ENCODE results near the gene HDAC8. TPM values are rescaled to one million over a fixed set of nuclear protein-coding genes. Genes with fewer than 3 reads are reported as not detected.

Gene HDAC8
- polyA plus RNA-seq (2011; rRNA removed) (22.7 and 24.8 TPM in 2 replicates), polyA minus RNA-seq (2011; rRNA and poly(A)+ RNA removed) (29.6 and 32.5 TPM in 2 replicates)

GRCh38 chrX:72572248-72573157 lies at the start of gene HDAC8:
TSS of gene HDAC8 (minus strand) at chrX:72572843. CDS start at chrX:72572761, 82 bp downstream.
- Histone ChIP-seq H3K9me3 (ENCODE audit: control insufficient read depth, insufficient read depth, low read length) (no peaks in the 10 kb centered on the region), H3K4me3 (ENCODE audit: low read depth, low read length) (peak within 1 kb of the TSS; percentile 74), H3K27ac (ENCODE audit: low read depth, low read length) (peak within 1 kb of the TSS; percentile 31), H3K27me3 (ENCODE audit: control insufficient read depth, insufficient read depth, low read length) (no peaks in the 10 kb centered on the region)
- ChIA-PET CTCF (interaction anchor here (0.6 to 1.2 kb wide), 7 partner anchors 10 to 569 kb away, joined by 3 to 6 read pairs (median 3); partner anchors contain the start of gene RPS4X), POLR2A (no interaction called here)
- TF ChIP-seq CTCF (IDR thresholded peaks at IDR 0.05; ENCODE audit: low read depth, low read length): no peak
- peak; percentile 55 for DNase-seq (ENCODE audit: low read depth, low spot score)

- POLR2A ChIA-PET: no interaction called here
- no peaks in the 10 kb centered on the region for H3K27me3 ChIP-seq (ENCODE audit: control insufficient read depth, insufficient read depth, low read length)
- no peak for DNase-seq (ENCODE audit: low read depth, low spot score)
- no peak overlapping the region for H3K4me3 ChIP-seq (ENCODE audit: low read depth, low read length)
- CTCF ChIA-PET: no interaction called here
- H3K9me3 ChIP-seq (ENCODE audit: control insufficient read depth, insufficient read depth, low read length): no peaks in the 10 kb centered on the region
- TF ChIP-seq CTCF (IDR thresholded peaks at IDR 0.05; ENCODE audit: low read depth, low read length): no peak
- H3K27ac ChIP-seq (ENCODE audit: low read depth, low read length): no peak overlapping the region
Measured at GRCh38 chrX:72621625-72622485, 49.2 kb upstream of the HDAC8 start.

- no peaks in the 10 kb centered on the region for H3K27me3 ChIP-seq (ENCODE audit: control insufficient read depth, insufficient read depth, low read length)
- H3K9me3 ChIP-seq (ENCODE audit: control insufficient read depth, insufficient read depth, low read length): no peaks in the 10 kb centered on the region
- no peak overlapping the region for H3K4me3 ChIP-seq (ENCODE audit: low read depth, low read length)
- CTCF ChIA-PET: no interaction called here
- no peak for TF ChIP-seq CTCF (IDR thresholded peaks at IDR 0.05; ENCODE audit: low read depth, low read length)
- H3K27ac ChIP-seq (ENCODE audit: low read depth, low read length): peak overlapping the region; percentile 40
- POLR2A ChIA-PET: no interaction called here
- no peak for DNase-seq (ENCODE audit: low read depth, low spot score)
Measured at GRCh38 chrX:72621163-72621562, 48.5 kb upstream of the HDAC8 start.

GRCh38 chrX:72620550-72621145 lies 48.0 kb upstream of the HDAC8 start:
- Histone ChIP-seq H3K4me3 (ENCODE audit: low read depth, low read length) (peak overlapping the region; percentile 44), H3K27ac (ENCODE audit: low read depth, low read length) (peak overlapping the region; percentile 40), H3K9me3 (ENCODE audit: control insufficient read depth, insufficient read depth, low read length) (no peaks in the 10 kb centered on the region), H3K27me3 (ENCODE audit: control insufficient read depth, insufficient read depth, low read length) (no peaks in the 10 kb centered on the region)
- no peak for TF ChIP-seq CTCF (IDR thresholded peaks at IDR 0.05; ENCODE audit: low read depth, low read length)
- ChIA-PET CTCF (no interaction called here), POLR2A (no interaction called here)
- DNase-seq (ENCODE audit: low read depth, low spot score): peak; percentile 44

All from AG04450 (cell line).